ENCODE results near the gene AMBP. TPM values are rescaled to one million over a fixed set of nuclear protein-coding genes. Genes with fewer than 3 reads are reported as not detected.

AMBP gene
- total and polyA plus RNA-seq, 2 of the 13 experiments (the other 11 are each of a cell fraction or from before 2014, with no cell fraction given), result 1,510 to 2,580 TPM

GRCh38 chr9:114059047-114059803, 18.9 kb downstream of the AMBP start (continued):
- TF ChIP-seq ZNF646 (CRISPR knock-in tag; IDR thresholded peaks at IDR 0.05) (no peak), HNRNPH1 (optimal IDR thresholded peaks at IDR 0.05; ENCODE audit: low read depth, low read length) (peak; percentile 60), ZNF724P (CRISPR knock-in tag; IDR thresholded peaks at IDR 0.05; ENCODE audit: borderline replicate concordance) (peak; percentile 80; the same call in 1 of the 2 replicates), ZSCAN31 (CRISPR knock-in tag; IDR thresholded peaks at IDR 0.05; ENCODE audit: low read depth) (peak; percentile 41; the same call in 1 of the 2 replicates), ZNF557 (CRISPR knock-in tag; IDR thresholded peaks at IDR 0.05) (no peak), ZNF781 (CRISPR knock-in tag; IDR thresholded peaks at IDR 0.05; ENCODE audit: borderline replicate concordance, not compliant biosample characterization) (no peak), MEIS2 (CRISPR knock-in tag; IDR thresholded peaks at IDR 0.05) (no peak), ZNF282 (IDR thresholded peaks at IDR 0.05; ENCODE audit: partially characterized antibody) (no peak), PHF21A (CRISPR knock-in tag; IDR thresholded peaks at IDR 0.05) (no peak), LRRFIP1 (CRISPR knock-in tag; conservative IDR thresholded peaks at IDR 0.05) (no peak), TBL1XR1 (IDR thresholded peaks at IDR 0.05; ENCODE audit: borderline replicate concordance, low read length, partially characterized antibody) (no peak), ZNF451 (CRISPR knock-in tag; IDR thresholded peaks at IDR 0.05) (no peak), YY1 (IDR thresholded peaks at IDR 0.05; ENCODE audit: insufficient read depth, insufficient replicate concordance, low read depth, low read length) (no peak)
- TF ChIP-seq, protein P1, sequence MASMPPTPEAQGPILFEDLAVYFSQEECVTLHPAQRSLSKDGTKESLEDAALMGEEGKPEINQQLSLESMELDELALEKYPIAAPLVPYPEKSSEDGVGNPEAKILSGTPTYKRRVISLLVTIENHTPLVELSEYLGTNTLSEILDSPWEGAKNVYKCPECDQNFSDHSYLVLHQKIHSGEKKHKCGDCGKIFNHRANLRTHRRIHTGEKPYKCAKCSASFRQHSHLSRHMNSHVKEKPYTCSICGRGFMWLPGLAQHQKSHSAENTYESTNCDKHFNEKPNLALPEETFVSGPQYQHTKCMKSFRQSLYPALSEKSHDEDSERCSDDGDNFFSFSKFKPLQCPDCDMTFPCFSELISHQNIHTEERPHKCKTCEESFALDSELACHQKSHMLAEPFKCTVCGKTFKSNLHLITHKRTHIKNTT (CRISPR knock-in tag; IDR thresholded peaks at IDR 0.05), result no peak
- TF ChIP-seq, protein P2, sequence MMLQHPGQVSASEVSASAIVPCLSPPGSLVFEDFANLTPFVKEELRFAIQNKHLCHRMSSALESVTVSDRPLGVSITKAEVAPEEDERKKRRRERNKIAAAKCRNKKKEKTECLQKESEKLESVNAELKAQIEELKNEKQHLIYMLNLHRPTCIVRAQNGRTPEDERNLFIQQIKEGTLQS (CRISPR knock-in tag; IDR thresholded peaks at IDR 0.05), result no peak
- TF ChIP-seq, protein P3, sequence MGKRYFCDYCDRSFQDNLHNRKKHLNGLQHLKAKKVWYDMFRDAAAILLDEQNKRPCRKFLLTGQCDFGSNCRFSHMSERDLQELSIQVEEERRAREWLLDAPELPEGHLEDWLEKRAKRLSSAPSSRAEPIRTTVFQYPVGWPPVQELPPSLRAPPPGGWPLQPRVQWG (CRISPR knock-in tag; IDR thresholded peaks at IDR 0.05; ENCODE audit: borderline replicate concordance, low read depth), result no peak
